ENCODE data around the gene UBE4B. TPM values are rescaled to one million over a fixed set of nuclear protein-coding genes. Genes with fewer than 3 reads are reported as not detected.

UBE4B gene
- total and polyA plus RNA-seq, 2 of the 13 experiments (the other 11 are each of a cell fraction or from before 2014, with no cell fraction given) = 15.2 to 24.8 TPM

- no peak for DNase-seq (ENCODE audit: low spot score)
- intact Hi-C loops (cut with micrococcal nuclease; ENCODE audit: unreplicated experiment) (loop anchor here (5.0 kb wide), 1 partner anchor 41 kb away; no protein-coding TSS in a partner anchor), in situ Hi-C loops (cut with HindIII; ENCODE audit: extremely low pct_ligation_motif_present, low pct_unique_long_range_greater_than_20kb) (no loop called here)
- CTCF ChIA-PET (ENCODE audit: low intra/inter-chr PET ratio, low total read pairs) = no interaction called here
- WGBS (ENCODE audit: low lambda C conversion rate) = 67% methylated on average over 3 of the region's 3 CpGs
- no peak for TF ChIP-seq MZF1 (CRISPR knock-in tag; IDR thresholded peaks at IDR 0.05; ENCODE audit: borderline replicate concordance)
- no peak for TF ChIP-seq KDM5A (IDR thresholded peaks at IDR 0.05; ENCODE audit: borderline replicate concordance, low read length)
- TF ChIP-seq ARID3A (IDR thresholded peaks at IDR 0.05; ENCODE audit: low read depth, low read length) = no peak
- TF ChIP-seq STAT6 (CRISPR knock-in tag; IDR thresholded peaks at IDR 0.05; ENCODE audit: borderline replicate concordance) = no peak
- no peak for TF ChIP-seq AHR (CRISPR knock-in tag; IDR thresholded peaks at IDR 0.05)
- TF ChIP-seq PHF5A (CRISPR knock-in tag; IDR thresholded peaks at IDR 0.05; ENCODE audit: low read depth, unreplicated experiment) = no peak
- H3K9ac ChIP-seq (ENCODE audit: insufficient read depth, low read depth, low read length) = 0 out of 2 replicates have a peak overlapping the region, but pooled peaks have one; percentile 8
- peak overlapping the region; percentile 51 for H3K27ac ChIP-seq (ENCODE audit: extremely low read length, insufficient read depth, low read length)
- no peaks in the 10 kb centered on the region; a peak in 1 of 5 replicates for H3K27me3 ChIP-seq (ENCODE audit: control insufficient read depth in 1 of 2, insufficient read depth in 2 of 2, low read length in 2 of 2)
- no peak for FAIRE-seq
- H4K20me1 ChIP-seq (ENCODE audit: insufficient read depth, low read length) = peaks cover 37% of the 10 kb centered on the region
- no peaks in the 10 kb centered on the region for H3K36me3 ChIP-seq (replicated peaks in 1 of 2; ENCODE audit: control insufficient read depth in 1 of 2, insufficient read depth in 2 of 2, low read length in 2 of 2)
- ATAC-seq = no peak
- POLR2A ChIA-PET = interaction anchor here (0.7 kb wide), 1 partner anchor 23 kb away, joined by 3 read pairs; no protein-coding TSS in a partner anchor
- no peak overlapping the region for H2AFZ ChIP-seq (ENCODE audit: low read length)
- peaks cover 64% of the 10 kb centered on the region for H3K79me2 ChIP-seq (ENCODE audit: insufficient read depth, low read length)
- no peaks in the 10 kb centered on the region for H3K9me3 ChIP-seq (ENCODE audit: low read length)
- BruUV-seq (replicated peaks) = no TSS peak
- H3K4me1 ChIP-seq (ENCODE audit: insufficient read depth, low read length) = peaks cover 56% of the 10 kb centered on the region
- peak overlapping the region in 1 of 3 experiments; percentile 4; a peak in 1 of 6 replicates for H3K4me3 ChIP-seq (replicated peaks in 1 of 3; ENCODE audit: insufficient read depth in 1 of 3, low read depth in 2 of 3, low read length in 3 of 3)
- H3K4me2 ChIP-seq (ENCODE audit: low read depth, low read length) = peak overlapping the region; percentile 62
Measured at GRCh38 chr1:10213186-10213705, 180.5 kb downstream of the UBE4B start.

Data from HepG2 (cell line).